Measurements from ENCODE around the gene HLA-DMB.

DNA sequence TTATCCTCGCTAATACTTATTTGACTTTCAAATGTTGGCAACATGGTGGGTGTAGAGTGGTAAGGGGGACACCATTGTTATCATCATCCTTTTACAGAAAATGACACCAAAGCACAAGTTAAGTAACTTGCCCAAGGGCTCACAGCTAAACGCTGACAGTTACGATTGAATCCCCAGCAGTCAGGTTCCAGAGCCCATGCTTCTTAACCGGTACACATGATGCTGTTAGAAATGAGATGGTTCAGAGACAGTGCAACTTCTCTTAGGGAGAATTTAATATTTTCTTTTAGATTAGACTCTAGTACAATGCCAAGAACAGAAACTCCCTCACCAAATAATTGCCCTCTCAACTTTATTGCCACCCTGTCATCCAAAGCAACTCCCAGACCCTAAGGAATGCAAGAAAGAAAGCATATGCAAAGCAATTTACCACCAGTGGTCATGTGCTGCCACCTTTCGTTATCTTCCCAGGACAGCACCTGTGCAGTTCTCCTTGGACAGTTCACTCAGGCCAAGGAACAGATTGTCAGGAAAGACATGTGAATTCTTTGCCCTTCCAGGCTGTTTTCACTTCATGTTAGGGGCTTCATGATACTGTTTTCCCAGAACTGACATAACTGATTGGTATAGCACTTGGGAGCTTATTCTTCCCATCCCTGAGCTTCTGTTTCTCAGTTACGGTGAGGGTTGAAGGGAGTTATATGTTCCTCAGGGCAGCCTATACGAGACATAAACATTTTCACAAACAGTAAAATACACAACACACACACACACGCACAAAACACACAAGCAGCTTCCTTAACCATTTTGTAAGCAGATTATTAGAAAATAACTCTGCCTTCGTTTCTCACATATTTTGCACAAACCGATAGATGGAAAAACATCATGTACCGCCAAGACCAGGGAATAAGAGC is 7.0 kb upstream of the HLA-DMB start:
- TF ChIP-seq RARB (CRISPR knock-in tag; IDR thresholded peaks at IDR 0.05): no peak
- no peak for TF ChIP-seq ZNF70 (CRISPR knock-in tag; IDR thresholded peaks at IDR 0.05)
- no peak for TF ChIP-seq ZFP30 (CRISPR knock-in tag; IDR thresholded peaks at IDR 0.05)
- TF ChIP-seq ZNF8 (CRISPR knock-in tag; IDR thresholded peaks at IDR 0.05): no peak
- no peak for TF ChIP-seq GLIS3 (CRISPR knock-in tag; IDR thresholded peaks at IDR 0.05)
- no peak for TF ChIP-seq CSDC2 (CRISPR knock-in tag; IDR thresholded peaks at IDR 0.05)
- no peak for TF ChIP-seq OSR1 (CRISPR knock-in tag; IDR thresholded peaks at IDR 0.05)
- TF ChIP-seq TOX (CRISPR knock-in tag; IDR thresholded peaks at IDR 0.05; ENCODE audit: borderline replicate concordance): no peak
- TF ChIP-seq ZFP3 (CRISPR knock-in tag; IDR thresholded peaks at IDR 0.05): no peak
- TF ChIP-seq ZC3H10 (CRISPR knock-in tag; IDR thresholded peaks at IDR 0.05): no peak
- TF ChIP-seq PATZ1 (CRISPR knock-in tag; IDR thresholded peaks at IDR 0.05; ENCODE audit: borderline replicate concordance): no peak
- no peak for TF ChIP-seq ISL1 (CRISPR knock-in tag; IDR thresholded peaks at IDR 0.05)
- TF ChIP-seq, protein P1, sequence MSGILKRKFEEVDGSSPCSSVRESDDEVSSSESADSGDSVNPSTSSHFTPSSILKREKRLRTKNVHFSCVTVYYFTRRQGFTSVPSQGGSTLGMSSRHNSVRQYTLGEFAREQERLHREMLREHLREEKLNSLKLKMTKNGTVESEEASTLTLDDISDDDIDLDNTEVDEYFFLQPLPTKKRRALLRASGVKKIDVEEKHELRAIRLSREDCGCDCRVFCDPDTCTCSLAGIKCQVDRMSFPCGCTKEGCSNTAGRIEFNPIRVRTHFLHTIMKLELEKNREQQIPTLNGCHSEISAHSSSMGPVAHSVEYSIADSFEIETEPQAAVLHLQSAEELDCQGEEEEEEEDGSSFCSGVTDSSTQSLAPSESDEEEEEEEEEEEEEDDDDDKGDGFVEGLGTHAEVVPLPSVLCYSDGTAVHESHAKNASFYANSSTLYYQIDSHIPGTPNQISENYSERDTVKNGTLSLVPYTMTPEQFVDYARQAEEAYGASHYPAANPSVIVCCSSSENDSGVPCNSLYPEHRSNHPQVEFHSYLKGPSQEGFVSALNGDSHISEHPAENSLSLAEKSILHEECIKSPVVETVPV (CRISPR knock-in tag; IDR thresholded peaks at IDR 0.05): no peak

Data from SK-N-SH treated with all-trans-retinoic acid at 6 μM for 48 hours (cell line).